K562 (cell line): ENCODE data around the gene AIFM3. TPM values are rescaled to one million over a fixed set of nuclear protein-coding genes. Genes with fewer than 3 reads are reported as not detected.

Experiments used
- GABPB2 ChIP-seq: fragments of 250-450 bp; sonication (Bioruptor Pico); conservative IDR thresholded peaks from 2 replicates; pipeline ENCODE4 v1.5.1; 2021; ENCODE audit warnings: mild to moderate bottlenecking
- GATAD2B ChIP-seq: fragments of 450-650 bp; IDR thresholded peaks from 2 replicates; pipeline ENCODE4 v1.6.1; 2017; ENCODE audit warnings: mild to moderate bottlenecking, borderline replicate concordance
- HDAC6 ChIP-seq: IDR thresholded peaks from 2 replicates; pipeline ENCODE4 v1.6.1; 2012; ENCODE audit warnings: low read depth, mild to moderate bottlenecking, control low read depth, inconsistent platforms, low read length, moderate library complexity
- HNRNPH1 ChIP-seq: fragments of 200-400 bp; formaldehyde crosslinking; optimal IDR thresholded peaks from 2 replicates; pipeline ENCODE3; 2017; ENCODE audit warnings: low read depth, mild to moderate bottlenecking, low read length, moderate library complexity
- KLF13 ChIP-seq: fragments of 450-650 bp; IDR thresholded peaks from 2 replicates; pipeline ENCODE4 v1.6.1; 2016; ENCODE audit warnings: missing genetic modification characterization, low read depth, mild to moderate bottlenecking, missing compliant biosample characterization, moderate library complexity, borderline replicate concordance
- MTA2 ChIP-seq: fragments of 450-650 bp; IDR thresholded peaks from 2 replicates; pipeline ENCODE4 v1.6.1; 2016; ENCODE audit warnings: low read depth
- NR3C1 ChIP-seq: sonication (generic); formaldehyde crosslinking; IDR thresholded peaks from 2 replicates; pipeline ENCODE4 v1.8.1; 2022; ENCODE audit warnings: missing genetic modification reagents
- NR4A1 ChIP-seq, 2 experiments: fragments of 250-450 bp in 1 of 2; fragments of 450-650 bp in 1 of 2; sonication (Bioruptor Pico) in 1 of 2; IDR thresholded peaks; 2 replicates each; pipeline versions ENCODE4 v1.4.0 to v1.6.1; 2016 to 2020; ENCODE audit warnings: mild to moderate bottlenecking in 2 of 2, missing compliant biosample characterization in 1 of 2, missing genetic modification characterization in 1 of 2, moderate library complexity in 1 of 2
- PBX2 ChIP-seq, 2 experiments: IDR thresholded peaks in 1 of 2; conservative IDR thresholded peaks in 1 of 2; 2 replicates each; pipeline ENCODE4 v1.6.1; 2016; ENCODE audit warnings: low read depth in 2 of 2, mild to moderate bottlenecking in 1 of 2, missing compliant biosample characterization in 1 of 2, missing genetic modification characterization in 1 of 2, moderate library complexity in 1 of 2
- RBM34 ChIP-seq: fragments of 200-400 bp; formaldehyde crosslinking; IDR thresholded peaks from 2 replicates; pipeline ENCODE4 v1.6.1; 2018; ENCODE audit warnings: low read length, borderline replicate concordance; ENCODE audit not compliant: insufficient read depth
- RHOXF2B ChIP-seq: fragments of 250-450 bp; sonication (Bioruptor Pico); conservative IDR thresholded peaks from 2 replicates; pipeline ENCODE4 v1.5.1; 2021
- SMAD4 ChIP-seq: fragments of 250-450 bp; sonication (Bioruptor Pico); conservative IDR thresholded peaks from 2 replicates; pipeline ENCODE4 v1.8.0; 2021; ENCODE audit warnings: inconsistent platforms, mild to moderate bottlenecking, moderate library complexity
- TAF7 ChIP-seq: fragments of 450-650 bp; IDR thresholded peaks from 2 replicates; pipeline ENCODE4 v1.6.1; 2016; ENCODE audit warnings: missing genetic modification characterization, missing compliant biosample characterization
- ZBTB7A ChIP-seq: IDR thresholded peaks from 2 replicates; pipeline ENCODE4 v1.6.1; 2011; ENCODE audit warnings: low read depth, mild to moderate bottlenecking, low read length, moderate library complexity, borderline replicate concordance; ENCODE audit not compliant: control insufficient read depth
- ZNF695 ChIP-seq: fragments of 450-650 bp; formaldehyde crosslinking; IDR thresholded peaks from 2 replicates; pipeline ENCODE4 v1.4.0; 2020; ENCODE audit warnings: mild to moderate bottlenecking, moderate library complexity
- ZNF740 ChIP-seq, 3 experiments: fragments of 200-800 bp in 1 of 3; sonication (Bioruptor generic) in 1 of 3; sonication (generic) in 1 of 3; formaldehyde crosslinking in 1 of 3; IDR thresholded peaks; 2 replicates each; pipeline versions ENCODE4 v1.6.1 to v1.8.0; 2016 to 2022; ENCODE audit warnings: mild to moderate bottlenecking in 2 of 3, missing compliant biosample characterization in 2 of 3, missing genetic modification characterization in 2 of 3, missing genetic modification reagents in 1 of 3
- polyA plus RNA-seq, 8 experiments: library from polyadenylated mRNA; depleted of rRNA in 4 of 8; stranded (reverse) in 5 of 8; unstranded in 3 of 8; fragments of >200 nt; fragmentation: Nextera tagmentation in 2 of 8; fragmentation: Illumina TruSeq in 1 of 8; extraction: Ambion mirVana in 2 of 8; extraction: Trizol in 1 of 8; gene quantifications; 2 replicates each; pipeline versions ENCODE4 v1.2.1 to v1.2.3, GENCODE V29; 2011 to 2014; ENCODE audit warnings: inconsistent platforms in 1 of 8, missing spikeins in 1 of 8
- total RNA-seq, 7 experiments: library from RNA; depleted of rRNA in 6 of 7; stranded (reverse); fragments of >200 nt in 6 of 7; fragmentation: Illumina TruSeq in 2 of 7; extraction: Trizol in 2 of 7; gene quantifications; 2 replicates each; pipeline versions ENCODE4 v1.2.1 to v1.2.3, GENCODE V29; 2011 to 2021; ENCODE audit warnings: low replicate concordance in 1 of 7
- TF ChIP-seq, protein P1 (sequence below), 2 experiments: fragments of 450-650 bp; IDR thresholded peaks; 2 replicates each; pipeline ENCODE4 v1.6.1; 2018; ENCODE audit warnings: mild to moderate bottlenecking in 2 of 2, low read depth in 1 of 2; ENCODE audit not compliant: partially characterized antibody in 2 of 2

AIFM3 gene
- total and polyA plus RNA-seq, 9 of the 15 experiments (the other 6 are each of a cell fraction or from before 2014, with no cell fraction given), result 0.03 to 0.20 (median 0.07) TPM; not detected in 1

- TF ChIP-seq, protein P1, sequence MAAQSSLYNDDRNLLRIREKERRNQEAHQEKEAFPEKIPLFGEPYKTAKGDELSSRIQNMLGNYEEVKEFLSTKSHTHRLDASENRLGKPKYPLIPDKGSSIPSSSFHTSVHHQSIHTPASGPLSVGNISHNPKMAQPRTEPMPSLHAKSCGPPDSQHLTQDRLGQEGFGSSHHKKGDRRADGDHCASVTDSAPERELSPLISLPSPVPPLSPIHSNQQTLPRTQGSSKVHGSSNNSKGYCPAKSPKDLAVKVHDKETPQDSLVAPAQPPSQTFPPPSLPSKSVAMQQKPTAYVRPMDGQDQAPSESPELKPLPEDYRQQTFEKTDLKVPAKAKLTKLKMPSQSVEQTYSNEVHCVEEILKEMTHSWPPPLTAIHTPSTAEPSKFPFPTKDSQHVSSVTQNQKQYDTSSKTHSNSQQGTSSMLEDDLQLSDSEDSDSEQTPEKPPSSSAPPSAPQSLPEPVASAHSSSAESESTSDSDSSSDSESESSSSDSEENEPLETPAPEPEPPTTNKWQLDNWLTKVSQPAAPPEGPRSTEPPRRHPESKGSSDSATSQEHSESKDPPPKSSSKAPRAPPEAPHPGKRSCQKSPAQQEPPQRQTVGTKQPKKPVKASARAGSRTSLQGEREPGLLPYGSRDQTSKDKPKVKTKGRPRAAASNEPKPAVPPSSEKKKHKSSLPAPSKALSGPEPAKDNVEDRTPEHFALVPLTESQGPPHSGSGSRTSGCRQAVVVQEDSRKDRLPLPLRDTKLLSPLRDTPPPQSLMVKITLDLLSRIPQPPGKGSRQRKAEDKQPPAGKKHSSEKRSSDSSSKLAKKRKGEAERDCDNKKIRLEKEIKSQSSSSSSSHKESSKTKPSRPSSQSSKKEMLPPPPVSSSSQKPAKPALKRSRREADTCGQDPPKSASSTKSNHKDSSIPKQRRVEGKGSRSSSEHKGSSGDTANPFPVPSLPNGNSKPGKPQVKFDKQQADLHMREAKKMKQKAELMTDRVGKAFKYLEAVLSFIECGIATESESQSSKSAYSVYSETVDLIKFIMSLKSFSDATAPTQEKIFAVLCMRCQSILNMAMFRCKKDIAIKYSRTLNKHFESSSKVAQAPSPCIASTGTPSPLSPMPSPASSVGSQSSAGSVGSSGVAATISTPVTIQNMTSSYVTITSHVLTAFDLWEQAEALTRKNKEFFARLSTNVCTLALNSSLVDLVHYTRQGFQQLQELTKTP (IDR thresholded peaks at IDR 0.05; ENCODE audit: low read depth in 1 of 2, partially characterized antibody in 2 of 2), result no peak
- TF ChIP-seq GABPB2 (CRISPR knock-in tag) (no peak), PBX2 (CRISPR knock-in tag; IDR thresholded peaks at IDR 0.05; ENCODE audit: low read depth) (no peak), PBX2 (tag; conservative IDR thresholded peaks at IDR 0.05; ENCODE audit: low read depth) (no peak), HDAC6 (no peak), ZNF695 (CRISPR knock-in tag) (0 out of 2 replicates have a peak, but pooled peaks have one; percentile 32), GATAD2B (no peak), SMAD4 (CRISPR knock-in tag) (0 out of 2 replicates have a peak, but pooled peaks have one; percentile 28), RHOXF2B (CRISPR knock-in tag) (no peak), MTA2 (no peak), TAF7 (no peak), NR4A1 (CRISPR knock-in tag; IDR thresholded peaks at IDR 0.05) (0 out of 2 replicates have a peak, but pooled peaks have one; percentile 36), NR4A1 (tag; IDR thresholded peaks at IDR 0.05) (no peak), ZBTB7A (no peak), ZNF740 (CRISPR knock-in tag; IDR thresholded peaks at IDR 0.05) (no peak), ZNF740 (tag; IDR thresholded peaks at IDR 0.05) (no peak), NR3C1 (CRISPR knock-in tag) (0 out of 2 replicates have a peak, but pooled peaks have one; percentile 51), HNRNPH1 (no peak), RBM34 (no peak), KLF13 (tag) (no peak)
Observed at GRCh38 chr22:20940904-20941385, 26.1 kb upstream of the AIFM3 start (continued).
